ENCODE data around the gene LYST. TPM values are rescaled to one million over a fixed set of nuclear protein-coding genes. Genes with fewer than 3 reads are reported as not detected.
A peak's percentile ranks its signal among the peaks of the same experiment; 100 is the strongest.
"Not testable (repeated sequence)": the region's sequence is repeated elsewhere in the genome, so short reads cannot be mapped to it uniquely, and the experiment has no call there.

LYST gene
- total and polyA plus RNA-seq, 5 donors: 3.8 to 15.3 (median 12.0) TPM

GRCh38 chr1:235906436-235906835 is 39.7 kb upstream of the LYST start:
- H3K9me3 ChIP-seq (ENCODE audit: control insufficient read depth, low read length): no peaks in the 10 kb centered on the region

GRCh38 chr1:235903809-235904208 is 37.1 kb upstream of the LYST start:
- H3K27me3 ChIP-seq (ENCODE audit: control insufficient read depth, insufficient read depth); H3K9me3 ChIP-seq (ENCODE audit: control insufficient read depth, low read length); H3K4me3 ChIP-seq (ENCODE audit: low read length); H3K27ac ChIP-seq (ENCODE audit: low read length); H3K4me1 ChIP-seq (ENCODE audit: control insufficient read depth, insufficient read depth, low read length); intact Hi-C loops (cut with DNase I); DNase-seq; ATAC-seq: not testable (repeated sequence)
- WGBS: 70% methylated on average over 2 of the region's 2 CpGs

More at GRCh38 chr1:235906436-235906835, 39.7 kb upstream of the LYST start:
- intact Hi-C loops (cut with DNase I): loop anchor here in 1 of 4 donors (5.0 kb wide), 1 partner anchor 36 kb away; no protein-coding TSS in a partner anchor
- 91% methylated on average over 5 of the region's 5 CpGs for WGBS
- ATAC-seq (no peak), DNase-seq (no peak)
- Histone ChIP-seq H3K4me3 (ENCODE audit: low read length) (no peak overlapping the region), H3K27me3 (ENCODE audit: control insufficient read depth, insufficient read depth) (no peaks in the 10 kb centered on the region), H3K4me1 (ENCODE audit: control insufficient read depth, insufficient read depth, low read length) (peaks cover 2% of the 10 kb centered on the region), H3K27ac (ENCODE audit: low read length) (no peak overlapping the region)

GRCh38 chr1:235902677-235903542 is 36.2 kb upstream of the LYST start:
- Histone ChIP-seq H3K27me3 (ENCODE audit: control insufficient read depth, insufficient read depth) (no peaks in the 10 kb centered on the region), H3K27ac (ENCODE audit: low read length) (no peak overlapping the region), H3K4me1 (ENCODE audit: control insufficient read depth, insufficient read depth, low read length) (no peaks in the 10 kb centered on the region), H3K9me3 (ENCODE audit: control insufficient read depth, low read length) (no peaks in the 10 kb centered on the region), H3K4me3 (ENCODE audit: low read length) (no peak overlapping the region)
- WGBS: 75% methylated on average over 7 of the region's 7 CpGs
- peak in 1 of 2 donors; percentile 37 for ATAC-seq
- DNase-seq: peak in 1 of 3 donors; percentile 47
- intact Hi-C loops (cut with DNase I): no loop called here

- no peaks in the 10 kb centered on the region for H3K27me3 ChIP-seq (ENCODE audit: control insufficient read depth, insufficient read depth)
- no peak overlapping the region for H3K4me3 ChIP-seq (ENCODE audit: low read length)
- H3K27ac ChIP-seq (ENCODE audit: low read length): no peak overlapping the region
- no peaks in the 10 kb centered on the region for H3K9me3 ChIP-seq (ENCODE audit: control insufficient read depth, low read length)
- intact Hi-C loops (cut with DNase I): no loop called here
- ATAC-seq (no peak), DNase-seq (no peak)
- H3K4me1 ChIP-seq (ENCODE audit: control insufficient read depth, insufficient read depth, low read length): no peaks in the 10 kb centered on the region
- WGBS: 82% methylated on average over 2 of the region's 2 CpGs
Measured at GRCh38 chr1:235901461-235901860, 34.8 kb upstream of the LYST start.

GRCh38 chr1:235898126-235898525 is 31.4 kb upstream of the LYST start:
- Histone ChIP-seq H3K27me3 (ENCODE audit: control insufficient read depth, insufficient read depth) (no peaks in the 10 kb centered on the region), H3K9me3 (ENCODE audit: control insufficient read depth, low read length) (no peaks in the 10 kb centered on the region), H3K4me1 (ENCODE audit: control insufficient read depth, insufficient read depth, low read length) (no peaks in the 10 kb centered on the region), H3K4me3 (ENCODE audit: low read length) (no peak overlapping the region), H3K27ac (ENCODE audit: low read length) (no peak overlapping the region)
- ATAC-seq: no peak
- WGBS: 61% methylated on average over 3 of the region's 3 CpGs
- intact Hi-C loops (cut with DNase I): no loop called here
- no peak for DNase-seq

GRCh38 chr1:235893840-235894239 is 27.1 kb upstream of the LYST start:
- H3K4me1 ChIP-seq (ENCODE audit: control insufficient read depth, insufficient read depth, low read length): no peaks in the 10 kb centered on the region
- no peak overlapping the region for H3K4me3 ChIP-seq (ENCODE audit: low read length)
- H3K27me3 ChIP-seq (ENCODE audit: control insufficient read depth, insufficient read depth): no peaks in the 10 kb centered on the region
- DNase-seq: no peak
- no peak overlapping the region for H3K27ac ChIP-seq (ENCODE audit: low read length)
- no peaks in the 10 kb centered on the region for H3K9me3 ChIP-seq (ENCODE audit: control insufficient read depth, low read length)
- 97% methylated on average over 2 of the region's 2 CpGs for WGBS
- intact Hi-C loops (cut with DNase I): no loop called here
- no peak for ATAC-seq

GRCh38 chr1:235892734-235893413 is 26.2 kb upstream of the LYST start:
- no peaks in the 10 kb centered on the region for H3K27me3 ChIP-seq (ENCODE audit: control insufficient read depth, insufficient read depth)
- H3K4me3 ChIP-seq (ENCODE audit: low read length): no peak overlapping the region
- intact Hi-C loops (cut with DNase I): no loop called here
- H3K27ac ChIP-seq (ENCODE audit: low read length): no peak overlapping the region
- no peaks in the 10 kb centered on the region for H3K4me1 ChIP-seq (ENCODE audit: control insufficient read depth, insufficient read depth, low read length)
- 82% methylated on average over 5 of the region's 5 CpGs for WGBS
- ATAC-seq (peak in 1 of 2 donors; percentile 41), DNase-seq (no peak)
- no peaks in the 10 kb centered on the region for H3K9me3 ChIP-seq (ENCODE audit: control insufficient read depth, low read length)

- ATAC-seq: no peak
- Histone ChIP-seq H3K4me3 (ENCODE audit: low read length) (no peak overlapping the region), H3K4me1 (ENCODE audit: control insufficient read depth, insufficient read depth, low read length) (no peaks in the 10 kb centered on the region), H3K9me3 (ENCODE audit: control insufficient read depth, low read length) (no peaks in the 10 kb centered on the region), H3K27ac (ENCODE audit: low read length) (no peak overlapping the region), H3K27me3 (ENCODE audit: control insufficient read depth, insufficient read depth) (no peaks in the 10 kb centered on the region)
- WGBS: 84% methylated on average over 6 of the region's 6 CpGs
- DNase-seq: no peak
- intact Hi-C loops (cut with DNase I): no loop called here
Measured at GRCh38 chr1:235892202-235892601, 25.5 kb upstream of the LYST start.

- Histone ChIP-seq H3K27ac (ENCODE audit: low read length) (no peak overlapping the region), H3K4me1 (ENCODE audit: control insufficient read depth, insufficient read depth, low read length) (peaks cover 4% of the 10 kb centered on the region), H3K9me3 (ENCODE audit: control insufficient read depth, low read length) (no peaks in the 10 kb centered on the region), H3K4me3 (ENCODE audit: low read length) (no peak overlapping the region), H3K27me3 (ENCODE audit: control insufficient read depth, insufficient read depth) (no peaks in the 10 kb centered on the region)
- ATAC-seq (no peak), DNase-seq (no peak)
- 90% methylated on average over 8 of the region's 8 CpGs for WGBS
- intact Hi-C loops (cut with DNase I): no loop called here
Measured at GRCh38 chr1:235888119-235888643, 21.5 kb upstream of the LYST start.

GRCh38 chr1:235887676-235888075 is 21.0 kb upstream of the LYST start:
- intact Hi-C loops (cut with DNase I): no loop called here

GRCh38 chr1:235885655-235886262 is 19.1 kb upstream of the LYST start:
- Histone ChIP-seq H3K4me3 (ENCODE audit: low read length) (no peak overlapping the region), H3K4me1 (ENCODE audit: control insufficient read depth, insufficient read depth, low read length) (peaks cover 5% of the 10 kb centered on the region), H3K9me3 (ENCODE audit: control insufficient read depth, low read length) (no peaks in the 10 kb centered on the region), H3K27me3 (ENCODE audit: control insufficient read depth, insufficient read depth) (no peaks in the 10 kb centered on the region), H3K27ac (ENCODE audit: low read length) (no peak overlapping the region)
- ATAC-seq (no peak), DNase-seq (no peak)
- WGBS: 80% methylated on average over 3 of the region's 3 CpGs
- intact Hi-C loops (cut with DNase I): no loop called here

More at GRCh38 chr1:235887676-235888075, 21.0 kb upstream of the LYST start:
- Histone ChIP-seq H3K9me3 (ENCODE audit: control insufficient read depth, low read length) (no peaks in the 10 kb centered on the region), H3K4me1 (ENCODE audit: control insufficient read depth, insufficient read depth, low read length) (peaks cover 5% of the 10 kb centered on the region), H3K4me3 (ENCODE audit: low read length) (no peak overlapping the region), H3K27me3 (ENCODE audit: control insufficient read depth, insufficient read depth) (no peaks in the 10 kb centered on the region), H3K27ac (ENCODE audit: low read length) (no peak overlapping the region)
- ATAC-seq (no peak), DNase-seq (no peak)
- WGBS: 90% methylated on average over 2 of the region's 2 CpGs

All from right cardiac atrium (tissue), 5 donors.